Left cardiac atrium (tissue), 4 donors: Measurements from ENCODE around the gene ANKRD44. TPM values are rescaled to one million over a fixed set of nuclear protein-coding genes. Genes with fewer than 3 reads are reported as not detected.
"Not testable (repeated sequence)": the region's sequence is repeated elsewhere in the genome, so short reads cannot be mapped to it uniquely, and the experiment has no call there.

Source experiments
- ATAC-seq, 2 donors: fragments of 200-7000 bp; cut with Tn5 transposase; one replicate each; pipeline ENCODE4 v1.9.1; 2020; ENCODE audit warnings: mild to moderate bottlenecking in 2 of 2, moderate library complexity in 2 of 2
- DNase-seq: peaks from one replicate; pipeline ENCODE4 v3.0.0-alpha.2; 2020
- intact Hi-C, 2 donors: fragments of 100-400 bp; cut with DNase I; formaldehyde crosslinking; loops; one replicate each; pipeline versions ENCODE4 v1.14.1 to v1.15.1; 2022 to 2023
- total RNA-seq, 2 donors: library from RNA; stranded (reverse); fragmentation: NEBNext Ultra II Directional; extraction: Animal tissue kit (Norgen Biotek cat#: 25700); gene quantifications; one replicate each; pipeline ENCODE4 v1.2.1, GENCODE V29; 2021
- donor health status: DM: no; HTN: yes; CAD: no.
- donor health status: DM: no; HTN: yes; CAD: no; lungs with severe emphysema.
- donor health status: DM: yes; HTN: yes; CAD: no.
- donor health status: Dilated cardiomyopathy.

ANKRD44 gene
- total RNA-seq, 2 donors from 2014 or later, result 10.2 to 16.8 TPM

- ATAC-seq (no peak), DNase-seq (no peak)
- intact Hi-C loops, result no loop called here
Observed at GRCh38 chr2:197055045-197055444, 255.5 kb downstream of the ANKRD44 start.

- intact Hi-C loops, result no loop called here
- no peak for ATAC-seq
- DNase-seq, result no peak
Observed at GRCh38 chr2:197054437-197054836, 256.1 kb downstream of the ANKRD44 start.

DNA sequence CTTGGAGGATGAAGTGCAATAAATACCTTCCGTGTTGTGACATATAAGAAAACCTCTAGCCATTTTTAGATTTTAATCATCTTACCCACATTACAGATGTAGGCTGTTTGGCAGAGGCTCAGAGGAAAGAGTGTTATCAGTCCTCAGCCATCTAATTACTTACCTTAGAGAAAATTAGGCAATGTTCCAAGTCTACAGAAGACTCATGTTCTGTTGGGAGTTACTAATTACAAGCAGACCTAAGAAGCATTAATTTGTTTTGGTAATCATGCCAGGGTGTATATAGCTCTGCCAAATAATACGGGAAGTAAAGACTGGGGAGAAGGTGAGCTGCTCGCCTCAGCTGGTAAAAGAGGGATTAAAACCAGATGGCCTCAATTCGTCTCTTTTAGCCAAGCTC, 258.2 kb downstream of the ANKRD44 start:
- intact Hi-C loops, result no loop called here
- no peak for DNase-seq
- no peak for ATAC-seq

GRCh38 chr2:197045115-197045514, 265.5 kb downstream of the ANKRD44 start:
- no peak for DNase-seq
- ATAC-seq, result no peak
- intact Hi-C loops, result no loop called here

GRCh38 chr2:197042739-197043196, 267.8 kb downstream of the ANKRD44 start:
- ATAC-seq (no peak), DNase-seq (no peak)
- intact Hi-C loops, result no loop called here

- intact Hi-C loops, result no loop called here
- no peak for ATAC-seq
- DNase-seq, result no peak
Observed at GRCh38 chr2:197037863-197038398, 272.6 kb downstream of the ANKRD44 start.

DNA sequence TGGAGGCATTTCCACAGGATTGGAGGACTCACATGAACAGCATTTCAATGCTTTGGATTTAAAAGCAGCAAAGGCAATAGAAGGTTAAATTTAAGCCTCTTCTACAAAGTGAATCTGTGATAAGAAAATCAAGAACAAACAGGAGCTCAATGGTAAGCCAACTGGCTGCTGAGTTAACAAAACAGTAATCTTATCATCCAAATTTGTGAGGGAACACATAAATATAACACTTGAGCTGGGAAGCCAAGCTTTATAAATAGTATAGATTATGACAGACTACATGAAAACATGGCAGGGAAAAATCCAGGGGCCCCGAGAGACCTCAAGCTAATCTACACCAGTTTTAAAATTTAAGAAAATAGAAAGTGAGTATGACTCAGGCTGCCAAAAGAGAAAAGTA, 275.6 kb downstream of the ANKRD44 start:
- peak; percentile 12 to 29 for ATAC-seq
- DNase-seq, result no peak
- intact Hi-C loops, result no loop called here

- no peak for DNase-seq
- no peak for ATAC-seq
- intact Hi-C loops, result no loop called here
Observed at GRCh38 chr2:197034292-197034691, 276.3 kb downstream of the ANKRD44 start.

- ATAC-seq, result no peak
- intact Hi-C loops, result no loop called here
Observed at GRCh38 chr2:197033222-197033621, 277.4 kb downstream of the ANKRD44 start.

GRCh38 chr2:197031803-197032202, 278.8 kb downstream of the ANKRD44 start:
- intact Hi-C loops, result no loop called here
- no peak for DNase-seq
- ATAC-seq, result peak in 1 of 2 donors; percentile 30

More at GRCh38 chr2:197033222-197033621, 277.4 kb downstream of the ANKRD44 start:
- DNase-seq, result no peak

DNA sequence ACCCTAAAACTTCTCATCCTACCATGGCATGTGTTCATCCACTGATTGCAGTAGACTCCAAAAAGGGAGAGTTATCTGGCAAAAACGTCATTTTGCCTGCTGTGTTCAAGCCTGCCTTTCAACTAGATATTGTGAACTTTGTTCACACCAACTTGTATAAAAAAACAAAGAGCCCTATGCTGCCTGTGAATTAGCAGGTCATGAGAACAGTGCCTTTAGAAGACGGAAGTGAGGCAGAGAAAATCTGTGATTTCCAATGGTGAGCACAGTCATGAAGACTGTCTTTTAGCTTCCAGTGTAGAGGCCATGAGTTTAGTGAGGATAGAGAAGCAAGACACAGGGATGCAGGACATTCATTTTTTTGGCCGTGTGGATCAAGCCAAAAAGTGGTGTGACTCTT, 280.5 kb downstream of the ANKRD44 start:
- intact Hi-C loops, result no loop called here
- ATAC-seq (no peak), DNase-seq (no peak)

DNA sequence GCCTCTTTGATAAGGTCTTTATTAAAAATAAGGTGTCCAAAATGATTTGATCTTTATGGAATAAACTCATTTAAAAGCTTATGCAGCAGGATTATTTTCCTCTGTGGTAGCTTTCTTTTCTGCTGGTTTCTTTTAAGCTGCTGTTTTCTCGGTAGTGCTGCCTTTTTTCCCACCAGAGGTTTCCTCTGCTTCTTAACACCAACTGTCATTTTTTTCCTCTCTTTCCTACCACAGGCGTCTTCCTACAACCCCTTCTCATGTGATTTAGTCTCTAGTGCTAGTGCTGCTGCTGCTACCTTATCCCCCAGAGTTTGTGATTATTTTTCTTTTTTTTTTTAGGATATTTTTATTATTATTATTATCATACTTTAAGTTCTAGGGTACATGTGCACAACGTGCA, 281.9 kb downstream of the ANKRD44 start:
- intact Hi-C loops, result no loop called here
- no peak for DNase-seq
- ATAC-seq, result no peak

- DNase-seq, result no peak
- intact Hi-C loops, result no loop called here
- ATAC-seq, result peak in 1 of 2 donors; percentile 52
Observed at GRCh38 chr2:197028230-197028629, 282.4 kb downstream of the ANKRD44 start.

- DNase-seq (no peak), ATAC-seq (no peak)
- intact Hi-C loops, result no loop called here
Observed at GRCh38 chr2:197024206-197024605, 286.4 kb downstream of the ANKRD44 start.

DNA sequence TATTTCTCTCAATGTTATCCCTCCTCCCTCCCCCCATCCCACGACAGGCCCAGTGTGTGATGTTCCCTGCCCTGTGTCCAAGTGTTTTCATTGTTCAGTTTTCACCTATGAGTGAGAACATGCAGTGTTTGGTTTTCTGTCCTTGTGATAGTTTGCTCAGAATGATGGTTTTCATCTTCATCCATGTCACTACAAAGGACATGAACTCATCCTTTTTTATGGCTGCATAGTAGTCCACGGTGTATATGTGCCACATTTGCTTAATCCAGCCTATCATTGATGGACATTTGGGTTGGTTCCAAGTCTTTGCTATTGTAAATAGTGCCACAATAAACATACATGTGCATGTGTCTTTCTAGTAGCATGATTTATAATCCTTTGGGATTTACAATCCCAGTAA, 289.7 kb downstream of the ANKRD44 start:
- ATAC-seq, DNase-seq, intact Hi-C loops: not testable (repeated sequence)

- intact Hi-C loops, result loop anchor here (5.0 to 10.0 kb wide), 2 partner anchors 162 to 364 kb away; no protein-coding TSS in a partner anchor
- no peak for ATAC-seq
Observed at GRCh38 chr2:197013098-197013497, 297.5 kb downstream of the ANKRD44 start.

DNA sequence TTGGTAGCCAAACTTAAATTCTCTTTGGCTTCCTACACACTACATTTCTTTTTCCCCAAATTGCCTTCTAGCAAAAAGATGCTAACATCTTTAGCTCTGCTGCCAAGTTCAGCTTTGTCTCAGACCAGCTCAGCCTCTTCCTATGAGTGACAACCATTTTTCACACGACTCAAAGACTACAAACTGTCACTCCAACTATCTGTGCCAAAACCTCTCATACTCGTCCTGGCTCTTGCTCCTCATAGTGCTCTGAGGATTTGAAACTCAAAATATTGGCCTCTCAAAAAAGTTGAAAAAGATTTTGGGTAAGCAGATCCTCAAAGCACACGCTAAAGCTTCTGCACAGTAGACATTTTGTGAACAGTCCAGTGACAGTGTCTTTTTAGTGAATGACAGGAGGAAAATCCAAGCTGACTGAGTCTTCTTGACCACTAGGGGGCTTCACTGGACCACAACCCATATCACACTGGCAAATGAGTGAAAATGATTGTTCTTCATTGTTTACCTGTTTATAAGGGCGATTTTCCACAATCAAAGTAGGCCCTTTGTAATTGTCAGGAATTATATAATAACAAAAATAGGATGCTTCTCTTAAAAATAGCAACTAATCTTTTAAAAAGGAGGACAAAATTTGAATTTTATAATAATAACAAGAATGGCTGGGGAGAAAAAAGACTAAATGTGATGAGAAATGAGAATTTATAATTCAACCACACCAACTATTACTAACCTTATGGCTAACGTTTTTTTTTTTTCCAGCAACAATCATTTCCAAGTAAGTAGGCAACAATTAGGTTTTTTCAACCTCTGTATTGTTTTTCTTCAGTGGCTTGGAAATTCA, 298.6 kb downstream of the ANKRD44 start:
- ATAC-seq (peak; percentile 59 to 67), DNase-seq (no peak)
- intact Hi-C loops, result loop anchor here (5.0 to 10.0 kb wide), 2 partner anchors 163 to 365 kb away; no protein-coding TSS in a partner anchor

More at GRCh38 chr2:197013098-197013497, 297.5 kb downstream of the ANKRD44 start:
- no peak for DNase-seq

- DNase-seq, result no peak
Observed at GRCh38 chr2:197011021-197011417, 299.6 kb downstream of the ANKRD44 start.

DNA sequence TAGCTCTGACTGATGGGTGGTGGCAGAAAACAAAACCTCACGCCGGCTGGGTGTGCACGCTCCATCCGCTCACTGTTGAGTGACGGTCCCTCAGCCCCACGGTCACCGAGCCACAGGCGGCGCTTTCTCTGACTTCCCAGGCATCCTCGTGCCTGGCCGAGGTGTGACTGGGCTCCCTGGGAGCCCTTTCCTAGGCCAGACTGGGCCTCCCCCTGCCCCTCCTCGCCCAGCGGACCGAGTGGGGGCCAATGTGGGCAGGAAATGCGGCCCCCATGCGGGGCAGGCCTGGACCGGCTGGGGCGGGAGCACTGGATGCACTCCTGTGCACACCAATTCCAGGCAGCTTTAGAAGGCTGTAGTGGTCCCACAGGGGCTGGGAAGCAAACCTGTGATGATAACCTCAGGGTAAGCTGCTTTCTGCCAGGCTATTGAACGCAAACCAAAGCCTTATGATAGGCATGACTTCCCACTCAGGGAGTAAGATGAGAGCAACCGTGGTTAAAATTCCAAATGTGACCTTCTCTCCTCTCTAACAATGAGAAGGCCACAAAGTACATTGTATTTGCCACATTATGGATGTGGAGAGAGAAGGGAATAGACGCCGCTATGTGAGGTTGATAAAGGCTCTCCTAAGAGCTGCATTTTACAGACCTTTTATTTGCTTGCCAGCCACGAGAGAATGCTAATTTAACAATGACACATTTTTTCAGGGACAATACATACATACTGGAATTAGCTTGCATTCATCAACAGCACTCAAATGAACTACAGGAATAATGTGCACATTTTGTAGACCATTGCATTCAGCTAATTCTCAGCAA, 300.2 kb downstream of the ANKRD44 start:
- no peak for ATAC-seq
- intact Hi-C loops, result loop anchor here (5.0 to 10.0 kb wide), 2 partner anchors 164 to 367 kb away; no protein-coding TSS in a partner anchor
- DNase-seq, result no peak

More at GRCh38 chr2:197011021-197011417, 299.6 kb downstream of the ANKRD44 start:
- intact Hi-C loops, result loop anchor here (5.0 to 10.0 kb wide), 2 partner anchors 164 to 366 kb away; no protein-coding TSS in a partner anchor
- no peak for ATAC-seq
